ENCODE data around the gene DCUN1D2.

GRCh38 chr13:113420232-113420631 is 70.3 kb downstream of the DCUN1D2 start:
- no peak for TF ChIP-seq CTCF (IDR thresholded peaks at IDR 0.05; ENCODE audit: low read length)
- no peak for TF ChIP-seq EZH2 (optimal IDR thresholded peaks at IDR 0.05; ENCODE audit: low read depth, low read length)
